GM12892 (cell line): ENCODE data around the gene REXO1.

Source experiments
- POLR2A ChIP-seq: IDR thresholded peaks from 2 replicates; pipeline ENCODE4 v1.6.1; 2011; ENCODE audit warnings: low read depth, low read length, control low read depth
- POLR2AphosphoS5 ChIP-seq: IDR thresholded peaks from 2 replicates; pipeline ENCODE4 v1.6.1; 2011; ENCODE audit warnings: low read depth, low read length, control low read depth
- TAF1 ChIP-seq: IDR thresholded peaks from 2 replicates; pipeline ENCODE4 v1.6.1; 2011; ENCODE audit warnings: low read depth, mild to moderate bottlenecking, control low read depth, low read length, borderline replicate concordance

GRCh38 chr19:1857648-1858326, 9.5 kb upstream of the REXO1 start:
- no peak for TF ChIP-seq POLR2AphosphoS5
- TF ChIP-seq TAF1, result no peak
- TF ChIP-seq POLR2A, result no peak
